Parathyroid adenoma (tissue), 2 donors: ENCODE data around the gene HPCAL1.
A peak's percentile ranks its signal among the peaks of the same experiment; 100 is the strongest.

Source experiments
- H2AFZ ChIP-seq: fragments of 300-600 bp; sonication (generic); one replicate; pipeline ENCODE4 v1.7.0; 2017; ENCODE audit warnings: antibody characterized with exemption, mild to moderate bottlenecking
- H3K27ac ChIP-seq: fragments of 300-600 bp; sonication (generic); one replicate; pipeline ENCODE4 v1.7.0; 2017
- H3K27me3 ChIP-seq: fragments of 300-600 bp; sonication (generic); one replicate; pipeline ENCODE4 v1.7.0; 2017; ENCODE audit warnings: low read length; ENCODE audit not compliant: control insufficient read depth, insufficient read depth
- H3K36me3 ChIP-seq: fragments of 300-600 bp; sonication (generic); one replicate; pipeline ENCODE4 v1.7.0; 2017; ENCODE audit warnings: low read length; ENCODE audit not compliant: control insufficient read depth, insufficient read depth
- H3K4me1 ChIP-seq: fragments of 300-600 bp; sonication (generic); one replicate; pipeline ENCODE4 v1.7.0; 2017; ENCODE audit warnings: control low read depth
- H3K4me2 ChIP-seq: fragments of 300-600 bp; sonication (generic); one replicate; pipeline ENCODE4 v1.7.0; 2017; ENCODE audit warnings: low read length
- H3K4me3 ChIP-seq: fragments of 300-600 bp; sonication (generic); one replicate; pipeline ENCODE4 v1.7.0; 2017; ENCODE audit warnings: low read depth, low read length
- H3K79me2 ChIP-seq: fragments of 300-600 bp; sonication (generic); one replicate; pipeline ENCODE4 v1.7.0; 2017; ENCODE audit warnings: control low read depth
- H3K9ac ChIP-seq: fragments of 300-600 bp; sonication (generic); one replicate; pipeline ENCODE4 v1.7.0; 2017; ENCODE audit warnings: mild to moderate bottlenecking
- H3K9me3 ChIP-seq: fragments of 300-600 bp; sonication (generic); one replicate; pipeline ENCODE4 v1.7.0; 2017; ENCODE audit warnings: low read length; ENCODE audit not compliant: control insufficient read depth
- TF ChIP-seq, protein P1 (sequence below): fragments of 300-600 bp; sonication (generic); IDR thresholded peaks from one replicate; pipeline ENCODE4 v1.7.0; 2017; ENCODE audit warnings: antibody characterized with exemption, mild to moderate bottlenecking
- donor health status: primary hyperparathyroidism.

HPCAL1 gene

GRCh38 chr2:10433947-10434885, 131.5 kb downstream of the HPCAL1 start:
- H3K79me2 ChIP-seq = no peaks in the 10 kb centered on the region
- TF ChIP-seq, protein P1, sequence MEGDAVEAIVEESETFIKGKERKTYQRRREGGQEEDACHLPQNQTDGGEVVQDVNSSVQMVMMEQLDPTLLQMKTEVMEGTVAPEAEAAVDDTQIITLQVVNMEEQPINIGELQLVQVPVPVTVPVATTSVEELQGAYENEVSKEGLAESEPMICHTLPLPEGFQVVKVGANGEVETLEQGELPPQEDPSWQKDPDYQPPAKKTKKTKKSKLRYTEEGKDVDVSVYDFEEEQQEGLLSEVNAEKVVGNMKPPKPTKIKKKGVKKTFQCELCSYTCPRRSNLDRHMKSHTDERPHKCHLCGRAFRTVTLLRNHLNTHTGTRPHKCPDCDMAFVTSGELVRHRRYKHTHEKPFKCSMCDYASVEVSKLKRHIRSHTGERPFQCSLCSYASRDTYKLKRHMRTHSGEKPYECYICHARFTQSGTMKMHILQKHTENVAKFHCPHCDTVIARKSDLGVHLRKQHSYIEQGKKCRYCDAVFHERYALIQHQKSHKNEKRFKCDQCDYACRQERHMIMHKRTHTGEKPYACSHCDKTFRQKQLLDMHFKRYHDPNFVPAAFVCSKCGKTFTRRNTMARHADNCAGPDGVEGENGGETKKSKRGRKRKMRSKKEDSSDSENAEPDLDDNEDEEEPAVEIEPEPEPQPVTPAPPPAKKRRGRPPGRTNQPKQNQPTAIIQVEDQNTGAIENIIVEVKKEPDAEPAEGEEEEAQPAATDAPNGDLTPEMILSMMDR = no peak
- peaks cover 13% of the 10 kb centered on the region for H3K4me1 ChIP-seq
- no peaks in the 10 kb centered on the region for H3K27me3 ChIP-seq
- H3K4me2 ChIP-seq = no peak overlapping the region
- no peaks in the 10 kb centered on the region for H3K36me3 ChIP-seq
- H3K27ac ChIP-seq = no peak overlapping the region
- no peaks in the 10 kb centered on the region for H3K9me3 ChIP-seq
- no peak overlapping the region for H3K9ac ChIP-seq
- H3K4me3 ChIP-seq = no peak overlapping the region
- H2AFZ ChIP-seq = no peak overlapping the region

GRCh38 chr2:10434886-10435819, 132.4 kb downstream of the HPCAL1 start:
- TF ChIP-seq, protein P1 = peak; percentile 97
- Histone ChIP-seq H3K4me2 (no peak overlapping the region), H3K4me1 (peaks cover 19% of the 10 kb centered on the region), H3K79me2 (no peaks in the 10 kb centered on the region), H3K36me3 (no peaks in the 10 kb centered on the region), H3K27me3 (no peaks in the 10 kb centered on the region), H3K9me3 (no peaks in the 10 kb centered on the region), H3K9ac (no peak overlapping the region), H2AFZ (peak overlapping the region; percentile 53), H3K27ac (no peak overlapping the region), H3K4me3 (no peak overlapping the region)

- no peaks in the 10 kb centered on the region for H3K36me3 ChIP-seq
- H2AFZ ChIP-seq = no peak overlapping the region
- no peaks in the 10 kb centered on the region for H3K27me3 ChIP-seq
- no peak overlapping the region for H3K9ac ChIP-seq
- H3K9me3 ChIP-seq = no peaks in the 10 kb centered on the region
- H3K4me2 ChIP-seq = no peak overlapping the region
- no peaks in the 10 kb centered on the region for H3K79me2 ChIP-seq
- H3K4me1 ChIP-seq = peaks cover 19% of the 10 kb centered on the region
- no peak overlapping the region for H3K4me3 ChIP-seq
- H3K27ac ChIP-seq = no peak overlapping the region
- TF ChIP-seq, protein P1 = no peak
Observed at GRCh38 chr2:10435820-10436204, 133.1 kb downstream of the HPCAL1 start.

DNA sequence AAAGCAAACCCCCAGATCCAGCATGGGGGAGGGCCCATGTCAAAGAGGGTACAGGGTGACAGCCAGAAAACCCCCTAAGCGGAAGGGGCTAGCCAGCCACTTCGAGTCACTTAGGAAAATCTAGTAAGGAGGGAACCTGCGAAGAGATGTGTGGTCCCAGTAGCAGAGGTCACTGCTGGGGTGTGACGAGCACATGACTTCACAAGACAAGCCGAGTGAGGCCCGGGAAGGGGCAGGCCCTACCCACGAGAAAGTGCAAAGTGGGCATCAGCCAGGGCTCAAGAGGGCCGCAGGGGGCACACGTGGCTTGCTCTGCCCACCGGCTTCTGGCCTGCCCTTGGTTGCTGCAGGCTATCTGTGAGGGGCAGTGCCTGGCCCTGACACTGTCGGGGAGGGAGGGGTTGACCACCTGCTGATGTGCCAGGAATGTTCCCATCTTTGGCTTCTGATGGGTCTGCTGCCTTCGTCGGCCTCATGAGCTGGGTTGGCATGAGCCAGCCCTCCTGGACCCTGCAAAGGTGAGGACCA, 133.9 kb downstream of the HPCAL1 start:
- Histone ChIP-seq H3K27ac (no peak overlapping the region), H3K36me3 (no peaks in the 10 kb centered on the region), H3K4me1 (peaks cover 19% of the 10 kb centered on the region), H3K4me3 (no peak overlapping the region), H3K4me2 (no peak overlapping the region), H3K27me3 (no peaks in the 10 kb centered on the region), H3K9me3 (no peaks in the 10 kb centered on the region), H2AFZ (no peak overlapping the region), H3K9ac (no peak overlapping the region), H3K79me2 (no peaks in the 10 kb centered on the region)
- TF ChIP-seq, protein P1 = no peak
